A549 treated with GW870086 at 1 μM for 4 hours (cell line): ENCODE results near the gene KANSL1L. TPM values are rescaled to one million over a fixed set of nuclear protein-coding genes. Genes with fewer than 3 reads are reported as not detected.

ENCODE experiments used
- total RNA-seq: library from RNA; stranded (reverse); fragments of 200-300 nt; extraction: Qiagen RNA extraction; gene quantifications from 5 replicates; pipeline ENCODE4 v1.2.3, GENCODE V29; 2022; ENCODE audit warnings: low read depth

Gene KANSL1L
- 0.34 to 0.70 TPM (median 0.61 TPM) in 5 replicates for total RNA-seq

GRCh38 chr2:210171309-210172218 lies at the start of gene KANSL1L:
KANSL1L (minus strand) TSS chr2:210171409; CDS start chr2:210154582, 16,827 bp downstream.

GRCh38 chr2:210002158-210003157 lies 168.8 kb downstream of the KANSL1L start, which contains the start of gene RPE:
RPE (plus strand) TSS chr2:210002638; CDS start chr2:210002662, 24 bp downstream.

Other genes starting within 250 kb of the KANSL1L start
- gene RPE, start 168.8 kb downstream of the KANSL1L start, total RNA-seq: 54.0 to 71.8 TPM (median 62.4 TPM) in 5 replicates
- gene ACADL, start 54.0 kb upstream of the KANSL1L start, total RNA-seq: 0.06 to 0.09 TPM (median 0.07 TPM) in 3 of 5 replicates, not detected in the others
- not detected in 5 replicates for gene MYL1, start 143.8 kb upstream of the KANSL1L start, total RNA-seq